ENCODE measurements around the gene CHST1. TPM values are rescaled to one million over a fixed set of nuclear protein-coding genes. Genes with fewer than 3 reads are reported as not detected.

Gene CHST1
- polyA plus RNA-seq, 3 donors = not detected

DNA sequence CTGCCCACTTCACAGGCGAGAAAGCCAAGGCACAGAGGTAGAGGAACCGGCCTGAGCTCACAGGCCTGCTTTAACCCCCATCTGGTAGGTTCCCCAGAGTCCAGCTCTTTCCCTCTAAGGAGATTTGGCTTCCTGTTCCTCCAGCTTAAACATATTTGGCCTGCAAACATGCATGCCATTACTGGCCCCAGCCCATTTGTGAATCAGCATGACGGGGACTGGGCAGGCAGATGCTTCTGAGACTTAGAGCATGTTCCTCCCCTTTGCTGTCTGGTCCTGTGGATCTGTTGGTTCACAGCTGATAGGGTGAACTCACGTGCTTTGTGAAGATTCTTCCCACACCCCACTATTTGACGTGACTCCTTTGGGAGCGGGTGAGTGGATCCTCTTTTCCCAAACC is 12.6 kb downstream of the CHST1 start:
- 90% methylated on average over 6 of the region's 6 CpGs for WGBS (ENCODE audit: insufficient coverage)
- Histone ChIP-seq H3K4me1 (ENCODE audit: control insufficient read depth in 1 of 2, insufficient read depth in 2 of 2, low read length in 2 of 2) (no peaks in the 10 kb centered on the region), H3K4me2 (replicated peaks; ENCODE audit: extremely low read depth, low read length, poor library complexity, severe bottlenecking) (no peak overlapping the region), H3K27ac (ENCODE audit: low read depth in 1 of 2, low read length in 2 of 2) (no peak overlapping the region), H3K9ac (ENCODE audit: insufficient read depth, low read length, poor library complexity, severe bottlenecking) (no peak overlapping the region), H3K36me3 (replicated peaks in 1 of 2; ENCODE audit: control insufficient read depth in 1 of 2, insufficient read depth in 2 of 2, low read length in 2 of 2) (no peaks in the 10 kb centered on the region), H3K79me2 (ENCODE audit: insufficient read depth, low read length) (no peaks in the 10 kb centered on the region), H3K27me3 (ENCODE audit: control insufficient read depth in 2 of 2, insufficient read depth in 2 of 2, low read length in 2 of 2) (peaks cover 0 to 20% of the 10 kb centered on the region in 2 donors), H2AFZ (ENCODE audit: insufficient read depth, low read depth, low read length, poor library complexity, severe bottlenecking) (no peak overlapping the region), H4K20me1 (ENCODE audit: insufficient read depth, low read length) (no peaks in the 10 kb centered on the region), H3K4me3 (replicated peaks in 1 of 3; ENCODE audit: low read depth in 2 of 3, low read length in 3 of 3) (no peak overlapping the region), H3K9me3 (replicated peaks in 1 of 2; ENCODE audit: control insufficient read depth in 1 of 2, insufficient read depth in 1 of 2, low read length in 2 of 2) (no peaks in the 10 kb centered on the region)
- H3K27ac Mint-ChIP-seq = no peak overlapping the region
- TF ChIP-seq, protein P1, sequence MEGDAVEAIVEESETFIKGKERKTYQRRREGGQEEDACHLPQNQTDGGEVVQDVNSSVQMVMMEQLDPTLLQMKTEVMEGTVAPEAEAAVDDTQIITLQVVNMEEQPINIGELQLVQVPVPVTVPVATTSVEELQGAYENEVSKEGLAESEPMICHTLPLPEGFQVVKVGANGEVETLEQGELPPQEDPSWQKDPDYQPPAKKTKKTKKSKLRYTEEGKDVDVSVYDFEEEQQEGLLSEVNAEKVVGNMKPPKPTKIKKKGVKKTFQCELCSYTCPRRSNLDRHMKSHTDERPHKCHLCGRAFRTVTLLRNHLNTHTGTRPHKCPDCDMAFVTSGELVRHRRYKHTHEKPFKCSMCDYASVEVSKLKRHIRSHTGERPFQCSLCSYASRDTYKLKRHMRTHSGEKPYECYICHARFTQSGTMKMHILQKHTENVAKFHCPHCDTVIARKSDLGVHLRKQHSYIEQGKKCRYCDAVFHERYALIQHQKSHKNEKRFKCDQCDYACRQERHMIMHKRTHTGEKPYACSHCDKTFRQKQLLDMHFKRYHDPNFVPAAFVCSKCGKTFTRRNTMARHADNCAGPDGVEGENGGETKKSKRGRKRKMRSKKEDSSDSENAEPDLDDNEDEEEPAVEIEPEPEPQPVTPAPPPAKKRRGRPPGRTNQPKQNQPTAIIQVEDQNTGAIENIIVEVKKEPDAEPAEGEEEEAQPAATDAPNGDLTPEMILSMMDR (IDR thresholded peaks at IDR 0.05) = no peak
- H3K36me3 Mint-ChIP-seq = no peaks in the 10 kb centered on the region
- peaks cover 34 to 58% (median 47%) of the 10 kb centered on the region in 3 donors for H3K27me3 Mint-ChIP-seq (ENCODE audit: low read depth in 3 of 3)
- peaks cover 4% of the 10 kb centered on the region for H3K4me1 Mint-ChIP-seq
- DNase-seq = no peak
- intact Hi-C loops (cut with micrococcal nuclease) = no loop called here
- H3K4me3 Mint-ChIP-seq = peak overlapping the region in 1 of 2 donors; percentile 43
- peaks cover 0 to 9% (median 3%) of the 10 kb centered on the region in 7 donors for H3K9me3 Mint-ChIP-seq

DNA sequence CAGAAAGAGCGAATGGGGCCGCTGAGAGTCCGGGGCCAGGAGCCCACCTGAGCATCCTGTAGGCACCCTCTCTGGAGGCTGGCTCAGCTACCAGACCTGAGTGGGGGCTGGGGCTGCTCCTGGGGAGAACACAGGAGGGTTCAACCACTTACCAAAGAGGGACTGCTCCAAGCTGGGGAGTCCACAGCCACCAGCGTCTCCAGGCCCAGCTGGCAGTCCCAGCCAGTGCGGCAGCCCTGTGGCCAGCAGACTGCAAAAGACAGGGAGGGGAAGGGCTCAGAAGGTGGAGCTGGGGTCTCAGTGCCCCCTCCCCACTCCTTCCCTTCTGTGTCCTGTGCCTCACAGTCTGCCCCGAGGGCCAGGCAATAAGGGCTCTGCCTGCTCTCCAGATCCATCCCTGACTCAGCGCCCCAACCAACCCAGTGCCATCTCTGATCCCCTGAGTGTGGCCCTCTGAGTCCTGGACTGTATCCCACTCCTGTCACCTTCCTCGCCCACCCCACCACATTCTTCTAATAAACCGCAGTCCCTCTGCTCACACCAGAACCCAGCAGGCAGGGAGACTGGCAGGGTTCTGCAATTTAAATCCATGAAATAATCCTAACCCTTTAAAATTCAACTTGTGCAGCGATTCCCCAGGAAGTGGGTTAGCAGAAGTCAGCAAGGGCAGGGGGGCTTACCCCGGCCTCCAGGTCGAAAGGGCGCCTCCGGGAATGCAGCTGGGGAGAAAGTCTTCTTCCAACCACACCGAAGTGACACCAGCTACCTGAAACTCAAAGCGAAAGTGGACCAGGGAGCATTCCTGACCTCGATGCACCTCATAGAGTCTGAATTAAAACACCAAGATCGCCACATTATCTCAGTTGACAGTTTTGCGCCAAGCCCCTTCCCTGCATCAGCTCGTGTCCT is 13.3 kb downstream of the CHST1 start:
- no peak overlapping the region for H3K27ac ChIP-seq (ENCODE audit: low read depth in 1 of 2, low read length in 2 of 2)
- Mint-ChIP-seq H3K27ac (peak overlapping the region in 1 of 7 donors; percentile 11), H3K4me1 (peaks cover 4% of the 10 kb centered on the region), H3K27me3 (ENCODE audit: low read depth in 3 of 3) (peaks cover 30 to 60% (median 43%) of the 10 kb centered on the region in 3 donors), H3K9me3 (peaks cover 0 to 9% (median 3%) of the 10 kb centered on the region in 7 donors), H3K4me3 (peak overlapping the region in 1 of 2 donors; percentile 26), H3K36me3 (no peaks in the 10 kb centered on the region)
- H3K27me3 ChIP-seq (ENCODE audit: control insufficient read depth in 2 of 2, insufficient read depth in 2 of 2, low read length in 2 of 2) = peaks cover 0 to 19% of the 10 kb centered on the region in 2 donors
- no peaks in the 10 kb centered on the region for H3K4me1 ChIP-seq (ENCODE audit: control insufficient read depth in 1 of 2, insufficient read depth in 2 of 2, low read length in 2 of 2)
- no peak overlapping the region for H3K9ac ChIP-seq (ENCODE audit: insufficient read depth, low read length, poor library complexity, severe bottlenecking)
- H3K4me2 ChIP-seq (replicated peaks; ENCODE audit: extremely low read depth, low read length, poor library complexity, severe bottlenecking) = no peak overlapping the region
- H3K79me2 ChIP-seq (ENCODE audit: insufficient read depth, low read length) = no peaks in the 10 kb centered on the region
- H3K36me3 ChIP-seq (replicated peaks in 1 of 2; ENCODE audit: control insufficient read depth in 1 of 2, insufficient read depth in 2 of 2, low read length in 2 of 2) = no peaks in the 10 kb centered on the region
- TF ChIP-seq, protein P1 (IDR thresholded peaks at IDR 0.05) = no peak
- no peaks in the 10 kb centered on the region for H3K9me3 ChIP-seq (replicated peaks in 1 of 2; ENCODE audit: control insufficient read depth in 1 of 2, insufficient read depth in 1 of 2, low read length in 2 of 2)
- intact Hi-C loops (cut with micrococcal nuclease) = no loop called here
- H3K4me3 ChIP-seq (replicated peaks in 1 of 3; ENCODE audit: low read depth in 2 of 3, low read length in 3 of 3) = no peak overlapping the region
- no peak for DNase-seq
- no peaks in the 10 kb centered on the region for H4K20me1 ChIP-seq (ENCODE audit: insufficient read depth, low read length)
- WGBS (ENCODE audit: insufficient coverage) = 79% methylated on average over 14 of the region's 20 CpGs
- H2AFZ ChIP-seq (ENCODE audit: insufficient read depth, low read depth, low read length, poor library complexity, severe bottlenecking) = no peak overlapping the region
